LNCaP clone FGC (cell line): ENCODE measurements around the gene PLEK.

Experiments
- DNase-seq: peaks from one replicate; pipeline ENCODE4 v3.0.0-alpha.2; 2011; ENCODE audit warnings: low read depth
- H3K4me3 ChIP-seq: 2 replicates; pipeline ENCODE4 v1.5.1; 2011; ENCODE audit warnings: mild to moderate bottlenecking, low read depth, low read length, control low read depth
- CTCF ChIP-seq: IDR thresholded peaks from 2 replicates; pipeline ENCODE4 v1.5.1; 2012; ENCODE audit warnings: mild to moderate bottlenecking; ENCODE audit not compliant: control insufficient read depth, insufficient read depth; ENCODE audit errors: extremely low read depth

The PLEK gene

DNA sequence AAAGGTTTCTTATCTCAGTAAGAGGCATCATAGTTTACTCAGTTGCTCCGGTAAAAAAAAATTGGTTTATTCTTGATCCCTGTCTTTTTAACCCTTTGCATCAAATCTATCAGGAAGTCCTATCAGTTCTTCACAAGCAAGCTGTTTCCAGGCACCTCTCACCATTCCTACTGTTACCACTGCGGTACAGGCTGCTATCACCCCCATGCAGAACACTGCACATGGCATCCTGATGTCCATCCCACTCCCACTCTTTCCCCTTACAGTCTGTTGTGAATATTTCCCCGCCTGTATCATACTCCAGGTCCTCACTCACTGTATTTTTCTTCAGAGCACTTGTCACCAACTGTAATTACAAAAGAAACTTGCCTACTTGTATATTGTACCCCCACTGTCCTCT lies 40.0 kb upstream of the PLEK start:
- no peak for DNase-seq
- H3K4me3 ChIP-seq, result no peak overlapping the region
- TF ChIP-seq CTCF, result no peak

DNA sequence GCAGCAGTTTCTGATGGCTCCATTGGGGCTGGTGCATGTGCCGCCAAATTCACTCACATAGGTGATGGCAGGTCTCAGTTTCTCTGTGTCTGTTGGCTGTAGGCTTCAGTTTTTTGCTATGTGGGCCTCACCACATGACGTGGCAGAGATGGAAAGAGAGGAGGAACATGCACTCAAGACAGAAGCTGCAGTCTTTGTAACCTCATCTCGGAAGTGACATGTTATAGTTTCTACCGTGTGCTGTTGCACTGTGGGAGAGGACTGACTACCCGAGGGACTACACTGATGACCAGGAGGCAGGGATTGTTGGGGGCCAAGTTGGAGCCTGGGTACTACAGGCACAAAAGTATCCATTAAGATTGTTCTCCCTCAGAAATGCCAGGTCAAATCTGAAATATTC lies 36.2 kb upstream of the PLEK start:
- no peak for TF ChIP-seq CTCF
- no peak overlapping the region for H3K4me3 ChIP-seq
- no peak for DNase-seq

- no peak overlapping the region for H3K4me3 ChIP-seq
- no peak for DNase-seq
- TF ChIP-seq CTCF, result no peak
Observed at GRCh38 chr2:68330691-68331090, 34.4 kb upstream of the PLEK start.

DNA sequence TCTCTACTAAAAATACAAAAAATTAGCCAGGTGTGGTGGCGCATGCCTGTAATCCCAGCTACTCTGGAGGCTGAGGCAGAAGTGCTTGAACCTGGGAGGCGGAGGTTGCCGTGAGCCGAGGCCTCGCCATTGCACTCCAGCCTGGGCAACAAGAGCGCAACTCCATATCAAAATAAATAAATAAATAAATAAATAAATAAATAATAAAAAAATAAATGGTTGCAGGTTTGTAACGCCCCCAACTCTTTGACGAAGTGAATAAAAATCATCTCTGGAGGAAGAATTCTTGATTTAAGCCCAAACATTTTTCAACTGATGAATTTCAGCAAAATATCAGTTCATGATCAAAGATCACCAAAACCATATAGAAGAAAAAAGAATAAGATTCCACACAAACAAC lies 32.1 kb upstream of the PLEK start:
- no peak for DNase-seq
- TF ChIP-seq CTCF, result no peak

DNA sequence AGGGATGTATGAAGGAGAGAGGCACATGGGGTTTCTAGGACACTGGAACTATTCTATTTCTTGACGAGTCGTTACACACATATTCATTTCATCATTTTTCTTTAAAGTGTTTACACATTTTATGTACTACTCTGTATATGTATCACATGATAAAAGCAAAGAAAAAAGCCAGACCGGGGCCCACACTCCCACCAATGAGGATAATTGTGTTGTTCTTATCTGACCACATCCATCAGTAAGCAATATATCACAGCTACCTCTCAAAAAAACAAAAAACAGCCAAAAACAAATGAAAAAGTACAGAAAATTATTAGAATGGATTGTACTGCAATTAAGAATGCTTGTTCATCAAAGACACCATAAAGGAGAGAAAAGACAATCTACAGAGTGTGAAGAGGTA lies 31.2 kb upstream of the PLEK start:
- DNase-seq, result no peak
- TF ChIP-seq CTCF, result no peak
- no peak overlapping the region for H3K4me3 ChIP-seq

More for the DNA sequence above, 32.1 kb upstream of the PLEK start:
- no peak overlapping the region for H3K4me3 ChIP-seq

DNA sequence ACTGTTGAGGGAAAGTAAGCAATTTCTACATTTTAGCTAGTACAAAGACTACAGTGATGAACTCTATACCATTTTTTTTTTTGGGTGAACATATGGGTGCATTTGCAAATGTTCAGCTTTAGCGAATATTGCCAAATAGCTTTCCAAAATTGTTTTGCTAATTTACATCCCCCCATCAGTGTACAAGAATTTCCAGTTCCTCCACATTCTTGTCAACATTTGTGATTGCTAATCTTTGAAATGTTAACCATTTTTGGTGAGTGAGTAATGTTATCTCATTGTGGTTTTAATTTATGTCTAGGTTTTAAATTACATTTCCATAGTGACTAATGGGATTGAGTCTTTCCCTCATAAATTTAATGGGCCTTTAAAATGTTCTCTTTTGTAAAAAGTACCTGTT lies 28.9 kb upstream of the PLEK start:
- no peak overlapping the region for H3K4me3 ChIP-seq
- no peak for DNase-seq
- TF ChIP-seq CTCF, result no peak

- H3K4me3 ChIP-seq, result no peak overlapping the region
- no peak for DNase-seq
- no peak for TF ChIP-seq CTCF
Observed at GRCh38 chr2:68340226-68341061, 24.6 kb upstream of the PLEK start.
